ENCODE measurements around the gene MACIR. TPM values are rescaled to one million over a fixed set of nuclear protein-coding genes. Genes with fewer than 3 reads are reported as not detected.

MACIR gene
- total RNA-seq, 1 donor from 2014 or later = 12.3 TPM

DNA sequence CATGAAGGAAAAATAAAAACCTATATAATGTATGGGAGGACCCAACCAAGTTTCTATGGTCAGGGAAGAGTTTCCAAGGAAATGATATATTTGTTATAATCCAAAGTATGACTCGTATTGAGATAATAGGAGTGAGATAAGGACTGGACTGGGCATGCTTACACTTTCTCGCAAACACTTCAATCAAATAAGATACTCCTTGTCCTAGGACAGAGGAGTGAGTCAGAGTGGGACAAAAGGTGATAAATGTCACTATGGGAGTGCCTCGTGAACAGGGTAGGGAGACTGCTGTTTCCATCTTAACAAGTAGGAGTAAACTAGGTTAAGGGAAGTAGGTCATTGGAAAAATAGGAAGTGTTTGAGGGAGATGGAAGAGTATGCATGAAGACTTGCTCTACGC lies 47.2 kb downstream of the MACIR start:
- no peak for DNase-seq (ENCODE audit: low spot score)
- H3K4me3 Mint-ChIP-seq (ENCODE audit: low read depth) = no peak overlapping the region
- H3K27ac Mint-ChIP-seq = no peak overlapping the region
- peaks cover 6% of the 10 kb centered on the region for H3K27me3 Mint-ChIP-seq (ENCODE audit: low read depth)
- no peaks in the 10 kb centered on the region for H3K36me3 Mint-ChIP-seq (ENCODE audit: low read depth)
- H3K9me3 Mint-ChIP-seq = no peaks in the 10 kb centered on the region
- intact Hi-C loops (cut with micrococcal nuclease) = no loop called here
- no peaks in the 10 kb centered on the region for H3K4me1 Mint-ChIP-seq (ENCODE audit: low read depth)

DNA sequence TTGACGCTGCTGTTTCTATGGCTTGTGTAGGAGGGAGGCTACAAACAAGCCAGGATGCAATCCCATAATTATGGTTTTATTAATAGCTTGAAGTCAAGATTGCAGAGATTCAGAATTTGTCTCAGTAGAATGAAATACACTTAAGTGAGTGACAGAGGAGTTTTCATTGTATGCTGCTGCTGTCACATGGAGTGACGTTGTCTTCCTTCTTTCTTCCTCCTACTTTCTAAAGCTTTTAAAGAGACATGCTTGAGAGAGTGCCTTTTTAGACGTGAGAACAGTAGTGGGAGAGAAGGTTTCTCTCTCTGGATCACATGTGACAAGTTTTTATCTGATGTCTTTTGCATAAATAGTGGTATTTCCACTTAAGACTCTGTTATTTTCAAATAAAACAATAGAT lies 48.9 kb downstream of the MACIR start:
- Mint-ChIP-seq H3K9me3 (no peaks in the 10 kb centered on the region), H3K27ac (no peak overlapping the region), H3K27me3 (ENCODE audit: low read depth) (peaks cover 6% of the 10 kb centered on the region)

GRCh38 chr5:103308774-103309173 lies 50.2 kb downstream of the MACIR start:
- no peak for DNase-seq (ENCODE audit: low spot score)
- Mint-ChIP-seq H3K36me3 (ENCODE audit: low read depth) (no peaks in the 10 kb centered on the region), H3K27me3 (ENCODE audit: low read depth) (peaks cover 11% of the 10 kb centered on the region), H3K4me1 (ENCODE audit: low read depth) (no peaks in the 10 kb centered on the region), H3K4me3 (ENCODE audit: low read depth) (no peak overlapping the region), H3K27ac (no peak overlapping the region), H3K9me3 (no peaks in the 10 kb centered on the region)
- intact Hi-C loops (cut with micrococcal nuclease) = no loop called here

More for the DNA sequence above, 48.9 kb downstream of the MACIR start:
- Mint-ChIP-seq H3K36me3 (ENCODE audit: low read depth) (no peaks in the 10 kb centered on the region), H3K4me3 (ENCODE audit: low read depth) (no peak overlapping the region), H3K4me1 (ENCODE audit: low read depth) (no peaks in the 10 kb centered on the region)
- intact Hi-C loops (cut with micrococcal nuclease) = no loop called here
- DNase-seq (ENCODE audit: low spot score) = no peak

DNA sequence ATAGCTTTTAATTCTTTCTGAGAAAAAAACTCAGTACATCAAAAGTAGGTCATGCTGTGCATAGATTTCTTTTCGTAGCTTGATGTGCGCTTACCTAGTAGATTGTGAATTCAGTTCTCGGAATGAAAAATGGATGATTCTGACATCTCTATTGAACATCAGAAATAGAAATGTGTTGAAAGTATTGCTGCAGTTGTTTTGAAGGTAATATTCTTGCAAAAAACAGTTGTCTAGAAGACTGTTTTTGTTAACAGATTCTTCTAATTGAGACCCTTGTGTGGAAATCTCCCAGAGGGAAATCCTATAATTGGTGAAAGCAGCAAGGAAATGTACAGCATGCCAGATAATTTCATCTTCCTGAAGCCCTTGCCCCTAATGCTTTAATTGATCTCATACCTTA lies 54.5 kb downstream of the MACIR start:
- Mint-ChIP-seq H3K27me3 (ENCODE audit: low read depth) (peaks cover 21% of the 10 kb centered on the region), H3K36me3 (ENCODE audit: low read depth) (no peaks in the 10 kb centered on the region), H3K4me3 (ENCODE audit: low read depth) (no peak overlapping the region), H3K27ac (no peak overlapping the region), H3K9me3 (no peaks in the 10 kb centered on the region), H3K4me1 (ENCODE audit: low read depth) (no peaks in the 10 kb centered on the region)
- no peak for DNase-seq (ENCODE audit: low spot score)
- intact Hi-C loops (cut with micrococcal nuclease) = no loop called here

GRCh38 chr5:103315455-103315854 lies 56.9 kb downstream of the MACIR start:
- DNase-seq (ENCODE audit: low spot score) = no peak
- no peaks in the 10 kb centered on the region for H3K9me3 Mint-ChIP-seq
- no peaks in the 10 kb centered on the region for H3K36me3 Mint-ChIP-seq (ENCODE audit: low read depth)
- no peaks in the 10 kb centered on the region for H3K4me1 Mint-ChIP-seq (ENCODE audit: low read depth)
- no peak overlapping the region for H3K27ac Mint-ChIP-seq
- no peak overlapping the region for H3K4me3 Mint-ChIP-seq (ENCODE audit: low read depth)
- H3K27me3 Mint-ChIP-seq (ENCODE audit: low read depth) = peaks cover 23% of the 10 kb centered on the region
- intact Hi-C loops (cut with micrococcal nuclease) = no loop called here

GRCh38 chr5:103327451-103327850 lies 68.9 kb downstream of the MACIR start:
- no peak for DNase-seq (ENCODE audit: low spot score)
- H3K36me3 Mint-ChIP-seq (ENCODE audit: low read depth) = no peaks in the 10 kb centered on the region
- no peak overlapping the region for H3K27ac Mint-ChIP-seq
- H3K27me3 Mint-ChIP-seq (ENCODE audit: low read depth) = peaks cover 30% of the 10 kb centered on the region
- H3K9me3 Mint-ChIP-seq = no peaks in the 10 kb centered on the region
- intact Hi-C loops (cut with micrococcal nuclease) = no loop called here
- no peak overlapping the region for H3K4me3 Mint-ChIP-seq (ENCODE audit: low read depth)
- no peaks in the 10 kb centered on the region for H3K4me1 Mint-ChIP-seq (ENCODE audit: low read depth)

DNA sequence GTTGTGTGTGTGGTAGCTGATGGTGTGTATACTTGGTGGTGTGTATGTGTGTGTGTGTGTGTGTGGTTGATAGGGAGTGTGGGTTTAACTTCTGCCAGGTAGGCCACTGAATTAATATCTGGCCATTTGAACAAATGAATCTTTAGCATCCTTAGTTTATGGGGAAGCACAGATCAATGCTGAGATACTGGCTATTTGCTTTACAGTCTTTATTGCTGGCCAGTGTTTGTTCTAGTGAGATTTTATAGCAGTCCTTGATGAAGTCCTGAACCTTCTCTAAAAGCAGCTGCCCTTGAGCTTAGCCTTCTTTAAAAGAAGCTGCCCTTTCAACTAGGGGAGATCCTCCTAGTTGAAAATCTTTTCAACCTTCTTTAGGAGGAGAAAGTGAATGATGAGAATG lies 69.3 kb downstream of the MACIR start:
- intact Hi-C loops (cut with micrococcal nuclease) = no loop called here
- Mint-ChIP-seq H3K27me3 (ENCODE audit: low read depth) (peaks cover 31% of the 10 kb centered on the region), H3K9me3 (no peaks in the 10 kb centered on the region), H3K4me1 (ENCODE audit: low read depth) (no peaks in the 10 kb centered on the region), H3K36me3 (ENCODE audit: low read depth) (no peaks in the 10 kb centered on the region), H3K27ac (no peak overlapping the region), H3K4me3 (ENCODE audit: low read depth) (no peak overlapping the region)
- DNase-seq (ENCODE audit: low spot score) = no peak

Other genes starting within 250 kb of the MACIR start
- gene GIN1, start 138.6 kb upstream of the MACIR start, total RNA-seq = 7.0 and 8.8 TPM in 2 replicates
- gene PPIP5K2, start 138.5 kb upstream of the MACIR start, total RNA-seq = 44.1 and 52.5 TPM in 2 replicates